Uterus (tissue), 2 donors: ENCODE measurements around the gene SORL1.

Experiments
- POLR2A ChIP-seq, 2 donors: fragments of 450-650 bp; IDR thresholded peaks; one replicate each; pipeline ENCODE4 v1.6.1; 2016; ENCODE audit warnings: antibody characterized with exemption in 2 of 2, mild to moderate bottlenecking in 1 of 2, moderate library complexity in 1 of 2
- TF ChIP-seq, protein P1 (sequence below), 4 experiments: fragments of 200-600 bp in 2 of 4; fragments of 450-650 bp in 2 of 4; sonication (generic) in 2 of 4; IDR thresholded peaks; one replicate each; pipeline ENCODE4 v1.5.1; 2016 to 2019; ENCODE audit warnings: antibody characterized with exemption in 4 of 4, mild to moderate bottlenecking in 2 of 4, moderate library complexity in 1 of 4

DNA sequence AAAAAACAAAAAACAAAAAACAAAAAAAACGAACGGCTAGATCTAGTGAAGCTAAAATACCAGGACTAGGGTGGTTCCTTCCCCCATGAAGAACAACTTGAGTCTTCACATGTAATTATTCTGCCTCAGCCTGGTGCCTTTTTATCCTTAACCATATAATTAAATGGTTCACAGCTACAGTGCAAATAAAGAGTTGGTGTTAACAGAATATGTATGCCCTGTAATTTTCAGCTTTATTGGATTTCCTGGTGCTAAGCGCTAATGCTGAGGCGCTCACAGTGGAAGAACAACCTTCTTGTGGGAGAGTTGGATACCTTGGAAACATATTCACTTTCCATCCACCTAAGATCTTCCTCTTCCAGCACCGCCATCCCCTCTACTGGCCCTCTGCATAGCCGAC lies 159.1 kb downstream of the SORL1 start:
- TF ChIP-seq POLR2A (IDR thresholded peaks at IDR 0.05) = no peak
- TF ChIP-seq, protein P1, sequence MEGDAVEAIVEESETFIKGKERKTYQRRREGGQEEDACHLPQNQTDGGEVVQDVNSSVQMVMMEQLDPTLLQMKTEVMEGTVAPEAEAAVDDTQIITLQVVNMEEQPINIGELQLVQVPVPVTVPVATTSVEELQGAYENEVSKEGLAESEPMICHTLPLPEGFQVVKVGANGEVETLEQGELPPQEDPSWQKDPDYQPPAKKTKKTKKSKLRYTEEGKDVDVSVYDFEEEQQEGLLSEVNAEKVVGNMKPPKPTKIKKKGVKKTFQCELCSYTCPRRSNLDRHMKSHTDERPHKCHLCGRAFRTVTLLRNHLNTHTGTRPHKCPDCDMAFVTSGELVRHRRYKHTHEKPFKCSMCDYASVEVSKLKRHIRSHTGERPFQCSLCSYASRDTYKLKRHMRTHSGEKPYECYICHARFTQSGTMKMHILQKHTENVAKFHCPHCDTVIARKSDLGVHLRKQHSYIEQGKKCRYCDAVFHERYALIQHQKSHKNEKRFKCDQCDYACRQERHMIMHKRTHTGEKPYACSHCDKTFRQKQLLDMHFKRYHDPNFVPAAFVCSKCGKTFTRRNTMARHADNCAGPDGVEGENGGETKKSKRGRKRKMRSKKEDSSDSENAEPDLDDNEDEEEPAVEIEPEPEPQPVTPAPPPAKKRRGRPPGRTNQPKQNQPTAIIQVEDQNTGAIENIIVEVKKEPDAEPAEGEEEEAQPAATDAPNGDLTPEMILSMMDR (IDR thresholded peaks at IDR 0.05) = no peak
